Activated CD8-positive, alpha-beta memory T cell treated with anti-CD3 and anti-CD28 coated beads for 24 hours (primary cell): ENCODE data around the gene MAS1.

Source experiments
- DNase-seq: peaks from one replicate; pipeline ENCODE4 v3.0.0-alpha.2; 2020

The MAS1 gene

DNA sequence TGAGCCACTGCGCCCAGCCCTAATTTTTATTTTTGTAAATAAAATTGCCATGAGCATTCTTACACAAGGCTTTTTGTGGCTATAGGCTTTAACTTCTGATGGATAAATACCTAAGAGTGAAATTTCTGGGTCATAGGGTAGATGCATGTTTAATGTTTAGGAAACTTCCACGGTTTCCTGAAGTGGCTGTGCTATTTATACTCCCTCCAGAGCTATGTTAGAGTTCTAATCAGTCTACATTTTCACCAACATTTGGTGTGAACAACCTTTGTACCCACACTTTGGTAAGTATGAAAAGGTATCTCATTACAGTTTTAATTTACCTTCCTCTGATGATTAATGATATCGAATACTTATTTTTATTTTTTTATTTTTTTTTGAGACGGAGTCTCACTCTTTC, 6.1 kb upstream of the MAS1 start:
- no peak for DNase-seq

DNA sequence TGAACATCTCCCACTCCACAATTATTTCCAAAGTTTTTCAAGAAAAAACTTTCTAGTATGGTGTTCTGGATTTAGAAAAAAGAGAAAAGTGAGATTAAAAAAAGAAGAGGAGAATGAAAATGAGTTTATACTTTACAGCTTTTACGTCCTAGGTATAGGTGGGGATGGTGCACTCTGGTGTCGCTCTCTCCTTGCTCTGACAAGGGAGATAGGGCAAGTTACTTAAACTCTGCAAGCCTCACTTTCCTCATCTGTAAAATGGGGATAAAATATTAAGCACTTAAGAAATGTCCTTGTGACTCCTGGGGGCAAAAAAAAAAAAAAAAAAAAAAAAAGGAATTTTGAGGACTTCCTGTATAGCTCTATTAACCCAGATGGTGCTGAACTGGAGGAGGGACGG, 4.5 kb upstream of the MAS1 start:
- DNase-seq = no peak

GRCh38 chr6:159887146-159887545, 3.6 kb upstream of the MAS1 start:
- DNase-seq = no peak

DNA sequence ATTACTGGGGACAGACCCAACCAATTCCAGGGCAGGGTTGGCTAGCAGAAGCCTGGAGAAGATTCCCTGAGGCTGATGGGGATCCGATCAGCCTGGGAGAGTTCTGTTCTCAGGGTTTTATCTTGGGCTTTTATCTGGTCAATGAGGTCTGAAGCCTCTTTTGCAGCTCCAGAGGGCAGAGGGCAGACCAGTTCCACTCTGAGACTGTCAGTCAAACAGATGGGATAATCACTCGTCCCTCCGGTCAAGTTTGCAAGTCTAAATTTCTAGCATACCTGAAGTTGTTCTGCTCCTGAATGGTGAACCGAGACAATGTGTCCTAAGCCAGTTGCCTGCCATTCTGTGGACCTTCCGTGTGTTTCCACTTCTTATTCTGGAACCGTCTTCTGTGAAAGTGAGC, 3.0 kb upstream of the MAS1 start:
- DNase-seq = no peak

- DNase-seq = no peak
These were observed 587 bp upstream of the MAS1 start for GRCh38 chr6:159890201-159890600.

DNA sequence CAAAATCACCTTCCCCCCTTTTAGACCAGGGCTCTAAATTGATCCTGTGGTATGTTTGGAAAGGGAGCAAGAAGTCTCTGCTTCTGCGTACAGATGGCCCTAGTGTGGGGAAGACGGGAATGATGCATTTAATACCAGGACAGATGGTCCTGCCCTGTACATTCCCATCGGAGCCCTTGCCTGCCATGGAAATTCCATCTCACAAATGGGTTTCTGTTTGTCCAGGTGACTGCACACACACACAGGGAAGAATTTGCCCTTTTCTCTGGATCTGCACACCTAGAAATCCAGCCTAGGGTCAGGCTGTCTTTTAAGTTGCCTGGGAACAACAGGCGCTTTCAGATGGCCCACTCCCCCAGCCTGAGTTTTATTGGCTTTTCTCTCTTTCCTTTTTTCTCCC, 1.3 kb downstream of the MAS1 start:
- no peak for DNase-seq

DNA sequence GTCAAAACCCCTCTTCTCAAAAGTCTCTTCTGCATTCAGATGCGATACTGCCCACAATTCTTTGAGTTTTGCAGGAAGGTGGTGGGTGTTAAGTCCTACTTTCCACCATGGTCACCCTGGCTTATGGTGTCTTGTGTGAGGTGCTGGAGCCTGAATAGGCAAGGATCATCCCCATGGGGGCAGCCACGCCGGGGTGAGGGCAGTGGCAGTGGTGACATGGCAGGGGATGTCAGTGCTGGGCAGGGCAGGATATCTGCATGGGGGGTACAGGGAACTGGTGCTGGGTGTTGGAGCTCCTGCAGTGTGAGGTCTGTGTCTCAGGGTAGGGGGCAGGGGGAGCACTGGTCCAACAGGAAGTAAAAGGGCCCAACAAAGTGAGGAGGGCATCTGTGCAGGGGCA, 2.3 kb downstream of the MAS1 start:
- DNase-seq = no peak

DNA sequence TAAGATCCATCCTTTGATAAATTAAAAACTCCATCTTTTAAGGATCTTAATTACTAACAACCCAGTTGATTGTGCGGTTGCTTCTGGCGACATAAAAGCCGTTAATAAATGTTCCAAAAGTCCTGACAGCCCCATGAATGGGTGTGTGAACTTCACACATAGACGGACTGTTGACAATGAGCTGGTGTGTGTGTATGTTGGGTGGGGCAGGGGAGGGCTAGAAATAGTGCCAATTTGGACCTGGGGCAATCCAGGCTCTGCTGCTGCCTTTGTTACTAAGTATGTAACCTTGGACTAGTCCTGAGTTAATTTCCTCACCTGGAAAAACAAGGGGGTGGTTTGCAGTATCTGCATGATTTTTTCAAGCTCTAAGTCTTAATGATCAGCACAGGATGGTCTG, 4.2 kb downstream of the MAS1 start:
- DNase-seq = no peak

DNA sequence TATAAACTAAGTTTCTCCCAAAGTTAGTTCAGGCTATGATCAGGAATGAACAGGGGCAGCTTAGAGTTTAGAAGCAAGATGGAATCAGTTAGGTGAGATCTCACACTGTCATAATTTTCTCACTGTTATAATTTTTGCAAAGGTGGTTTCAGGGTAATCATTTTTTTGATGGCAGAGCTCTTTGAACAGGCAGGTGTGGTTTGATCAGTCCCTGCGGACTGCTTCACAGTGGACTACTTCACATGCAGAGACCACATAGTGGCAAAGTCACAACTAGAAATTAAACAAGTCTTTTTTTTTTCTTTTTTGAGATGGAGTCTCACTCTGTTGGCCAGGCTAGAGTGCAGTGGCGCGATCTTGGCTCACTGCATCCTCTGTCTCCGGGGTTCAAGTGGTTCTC, 6.8 kb downstream of the MAS1 start:
- no peak for DNase-seq

DNA sequence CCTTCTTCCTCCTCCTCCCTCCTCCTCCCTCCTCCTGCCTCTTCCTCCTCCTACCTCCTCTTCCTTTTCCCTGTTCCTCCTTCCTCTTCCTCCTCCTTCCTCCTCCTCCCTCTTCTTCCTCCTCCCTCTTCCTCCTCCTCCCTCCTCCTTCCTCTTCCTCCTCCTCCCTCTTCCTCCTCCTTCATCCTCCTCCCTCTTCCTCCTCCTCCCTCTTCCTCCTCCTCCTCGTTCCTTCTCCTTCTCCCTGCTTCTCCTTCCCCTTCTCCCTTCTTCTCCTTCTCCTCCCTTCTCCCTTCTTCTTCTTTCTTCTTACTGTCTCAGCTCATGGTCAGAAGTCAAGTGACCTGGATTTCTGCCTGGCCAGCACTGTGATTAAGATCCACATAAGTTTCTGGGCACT, 7.7 kb downstream of the MAS1 start:
- no peak for DNase-seq

GRCh38 chr6:159899994-159900745, 9.4 kb downstream of the MAS1 start:
- no peak for DNase-seq

GRCh38 chr6:159902620-159903019, 11.8 kb downstream of the MAS1 start:
- no peak for DNase-seq

GRCh38 chr6:159904497-159904911, 13.7 kb downstream of the MAS1 start:
- DNase-seq = no peak

DNA sequence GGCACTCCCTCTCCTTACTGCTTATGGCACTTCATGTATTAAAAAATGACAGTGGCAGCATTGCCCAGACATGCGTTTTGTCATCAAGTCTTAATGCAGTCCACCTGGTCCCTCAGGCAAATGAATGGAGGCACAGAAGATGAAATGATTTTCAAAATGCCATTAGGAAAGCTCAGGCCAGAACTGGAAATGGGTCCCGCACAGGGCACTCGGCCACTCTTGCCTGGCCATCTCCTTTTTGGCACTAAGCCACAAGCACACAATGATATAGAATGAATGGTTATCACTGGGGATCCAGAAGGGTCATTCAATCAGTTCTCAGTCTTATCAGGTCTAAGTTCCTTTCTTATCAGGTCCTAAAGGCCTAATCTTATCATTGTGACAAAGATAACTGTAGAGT, 15.6 kb downstream of the MAS1 start:
- no peak for DNase-seq

DNA sequence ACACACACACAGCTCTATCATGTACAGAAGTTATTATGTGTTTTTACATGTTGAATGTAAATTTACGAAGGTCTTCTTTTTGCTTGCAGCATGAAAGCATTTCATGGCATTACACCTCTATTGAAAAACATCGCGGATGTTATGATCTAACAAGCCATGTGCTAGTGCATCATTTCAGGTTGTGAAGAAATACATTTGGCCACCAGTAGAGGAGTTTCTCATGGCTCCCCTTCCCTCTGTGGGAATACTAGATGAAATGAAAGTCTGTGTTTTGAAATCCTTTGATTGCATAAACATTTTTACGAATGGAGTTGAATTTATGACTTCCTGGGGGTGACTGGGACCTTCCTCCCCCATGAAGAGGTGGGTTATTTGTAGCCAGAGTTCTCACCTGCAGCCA, 17.7 kb downstream of the MAS1 start:
- DNase-seq = no peak

GRCh38 chr6:159908979-159909378, 18.2 kb downstream of the MAS1 start:
- DNase-seq = no peak

GRCh38 chr6:159910342-159910741, 19.6 kb downstream of the MAS1 start:
- no peak for DNase-seq

DNA sequence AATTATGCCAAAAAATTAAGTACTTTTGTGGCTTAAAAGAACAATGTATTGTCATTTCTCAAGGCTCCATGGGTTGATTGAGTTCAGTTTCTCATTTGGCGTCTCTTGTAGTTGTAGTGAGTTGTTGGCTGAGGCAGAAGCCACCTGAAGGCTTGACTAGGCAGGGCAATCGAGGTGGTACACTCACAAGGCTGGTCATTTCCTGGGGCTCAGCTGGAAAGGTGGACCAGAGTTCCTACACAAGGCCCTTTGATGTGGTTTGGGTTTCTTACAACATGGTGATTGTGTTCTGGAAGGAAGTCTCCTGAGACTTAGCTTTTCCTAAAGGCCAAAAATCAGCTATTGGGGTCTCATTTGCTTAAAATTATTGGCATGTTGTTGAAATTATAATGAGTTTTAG, 22.6 kb downstream of the MAS1 start:
- no peak for DNase-seq

GRCh38 chr6:159913862-159914564, 23.2 kb downstream of the MAS1 start:
- no peak for DNase-seq

DNA sequence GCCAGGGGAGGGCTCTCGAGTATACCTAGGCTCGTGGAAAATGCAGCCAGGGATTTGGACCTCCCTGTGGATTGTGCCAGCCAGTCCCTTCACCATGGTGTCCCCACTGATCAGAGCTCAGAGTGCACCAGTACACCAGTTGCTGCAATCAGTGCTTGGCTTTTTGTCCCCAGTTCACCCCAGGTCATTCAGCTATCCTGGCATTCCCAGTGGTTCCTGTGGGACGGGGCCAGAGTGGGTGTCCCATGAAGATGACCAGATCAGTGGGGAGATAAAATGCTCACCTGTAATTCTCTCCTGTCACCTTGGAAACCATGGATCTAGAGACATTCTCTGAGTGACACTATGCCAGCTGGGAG, 23.8 kb downstream of the MAS1 start:
- no peak for DNase-seq

DNA sequence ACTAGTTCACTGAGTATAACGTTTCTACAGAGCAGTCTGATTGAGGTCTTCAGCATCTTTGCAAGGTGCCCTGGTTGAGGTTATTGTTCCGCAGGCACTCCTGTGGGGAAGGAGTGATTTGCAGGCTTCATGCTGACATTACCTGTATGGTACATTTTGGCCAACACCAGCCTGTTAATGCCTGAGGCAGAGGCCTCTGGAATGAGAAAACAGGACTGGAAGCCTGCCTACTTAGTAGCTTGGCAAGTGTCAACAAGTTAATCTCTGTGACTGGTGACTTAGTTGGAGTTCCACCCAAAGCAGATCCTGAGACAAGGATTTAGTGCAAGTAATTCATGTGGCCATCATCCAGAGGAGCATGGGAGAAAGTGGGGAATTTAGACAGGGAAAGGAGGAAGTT, 24.6 kb downstream of the MAS1 start:
- DNase-seq = no peak

DNA sequence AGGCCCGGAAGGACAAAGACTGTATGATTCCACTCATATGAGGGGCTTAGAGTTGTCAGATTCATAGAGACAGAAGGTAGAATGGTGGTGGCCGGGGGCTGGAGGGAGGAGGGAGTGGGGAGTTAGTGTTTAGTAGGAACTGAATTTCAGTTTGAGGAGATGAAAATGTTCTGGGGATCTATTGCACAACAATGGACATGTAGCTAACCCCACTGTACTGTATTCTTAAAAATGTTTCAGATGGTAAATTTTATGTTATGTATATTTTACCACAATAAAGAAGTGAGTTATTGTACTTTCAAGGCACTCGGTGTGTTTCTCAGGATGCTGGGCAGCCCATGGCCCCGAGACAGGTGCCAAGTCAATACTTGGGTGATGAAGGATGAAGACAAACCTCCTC, 25.4 kb downstream of the MAS1 start:
- no peak for DNase-seq

- no peak for DNase-seq
These were observed 26.0 kb downstream of the MAS1 start for GRCh38 chr6:159916752-159917151.

GRCh38 chr6:159919011-159919511, 28.3 kb downstream of the MAS1 start:
- DNase-seq = no peak

DNA sequence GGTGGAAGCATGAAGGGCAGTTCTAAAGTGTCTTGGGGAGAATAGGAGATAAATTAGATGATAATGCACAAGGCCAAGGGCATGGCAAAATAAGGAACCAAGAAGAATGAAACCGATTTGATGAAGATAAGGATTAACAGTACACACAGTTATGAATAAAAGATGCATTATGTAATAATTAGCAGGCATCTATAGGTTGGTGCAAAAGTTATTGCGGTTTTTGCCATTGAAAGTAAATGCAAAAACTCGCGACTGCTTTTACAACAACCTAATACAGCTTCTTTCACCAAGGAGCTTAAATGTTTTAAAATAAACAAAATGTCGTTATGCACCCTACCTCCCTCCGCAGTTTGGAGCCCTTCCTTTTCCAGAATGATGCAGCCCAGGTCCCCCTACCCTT, 29.0 kb downstream of the MAS1 start:
- DNase-seq = no peak
